Stimulated activated CD8-positive, alpha-beta memory T cell treated with anti-CD3 and anti-CD28 coated beads, Interleukin-2, amount 100 ng/mL, for 1 hour (primary cell): ENCODE data around the gene CHORDC1.
"Not testable (repeated sequence)": the region's sequence is repeated elsewhere in the genome, so short reads cannot be mapped to it uniquely, and the experiment has no call there.

Experiments
- DNase-seq, 2 donors: peaks; one replicate each; pipeline ENCODE4 v3.0.0-alpha.2; 2020; ENCODE audit warnings: low read depth in 2 of 2

CHORDC1 gene

DNA sequence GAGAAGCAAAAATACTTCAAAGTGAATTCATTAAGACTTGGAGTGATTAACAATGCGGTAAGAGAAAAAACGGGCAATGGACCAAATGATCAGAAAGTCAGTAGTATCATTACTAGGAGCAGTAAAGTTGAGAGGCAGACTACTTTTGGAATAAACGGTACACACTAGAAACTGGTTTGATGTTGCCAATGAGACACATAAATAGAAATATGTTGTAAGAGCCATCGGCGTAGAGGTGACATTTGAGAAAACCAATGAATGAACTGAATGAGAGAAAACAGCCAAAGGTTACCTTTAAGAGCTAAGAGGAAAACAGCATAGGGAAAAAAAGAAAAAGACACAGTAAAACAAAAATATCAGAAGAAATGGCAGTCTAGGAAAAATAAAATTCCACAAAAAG lies 6.2 kb downstream of the CHORDC1 start:
- no peak for DNase-seq

DNA sequence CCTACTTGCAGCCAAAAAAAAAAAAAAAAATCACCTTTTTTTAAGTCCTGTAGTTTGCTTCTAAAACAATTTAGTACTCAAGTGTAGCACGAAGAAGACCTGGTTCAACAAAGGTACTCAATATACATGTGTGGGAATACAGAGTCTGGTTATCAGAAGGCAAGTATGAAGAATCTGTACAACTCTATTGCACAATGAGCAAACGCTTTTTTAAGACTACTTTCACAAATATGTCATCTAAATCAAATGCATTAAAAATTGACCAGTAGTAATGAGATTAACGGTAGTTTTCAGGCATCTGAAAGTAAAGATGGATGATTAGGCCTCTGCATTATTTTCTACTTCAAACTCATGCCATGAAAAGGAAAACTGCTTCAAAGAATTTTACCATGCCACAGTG lies 9.5 kb downstream of the CHORDC1 start:
- no peak for DNase-seq

DNA sequence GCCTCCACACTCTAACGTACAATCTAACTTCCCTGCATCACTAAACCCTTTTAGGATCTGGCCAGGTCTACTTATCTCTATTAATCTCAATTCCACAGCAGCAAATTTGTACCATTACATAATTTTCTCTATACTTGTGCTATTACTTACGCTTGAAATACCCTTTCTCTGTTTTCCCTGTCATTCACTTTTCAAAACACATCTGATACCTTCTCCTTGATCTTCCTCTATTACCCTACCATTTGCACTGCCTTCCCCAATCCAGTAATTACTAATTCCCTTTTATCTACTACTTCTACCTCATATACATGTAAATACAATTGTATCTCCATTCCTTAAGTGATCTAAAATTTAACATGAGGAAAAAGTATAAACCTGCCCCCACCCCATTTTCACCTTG lies 14.0 kb downstream of the CHORDC1 start:
- no peak for DNase-seq

DNA sequence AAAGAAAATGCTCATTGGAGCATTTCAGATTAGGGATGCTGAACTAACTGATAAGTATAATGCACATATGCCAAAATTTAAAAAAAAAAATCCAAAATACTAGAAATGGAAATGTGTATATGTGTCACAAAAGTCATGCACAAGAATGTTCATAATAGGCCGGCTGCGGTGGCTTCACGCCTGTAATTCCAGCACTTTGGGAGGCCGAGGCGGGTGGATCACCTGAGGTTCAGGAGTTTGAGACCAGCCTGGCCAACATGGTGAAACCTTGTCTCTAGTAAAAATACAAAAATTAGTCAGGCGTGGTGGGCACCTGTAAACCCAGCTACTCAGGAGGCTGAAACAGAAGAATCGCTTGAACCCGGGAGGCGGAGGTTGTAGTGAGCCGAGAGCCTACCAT lies 14.9 kb downstream of the CHORDC1 start:
- not testable (repeated sequence) for DNase-seq

DNA sequence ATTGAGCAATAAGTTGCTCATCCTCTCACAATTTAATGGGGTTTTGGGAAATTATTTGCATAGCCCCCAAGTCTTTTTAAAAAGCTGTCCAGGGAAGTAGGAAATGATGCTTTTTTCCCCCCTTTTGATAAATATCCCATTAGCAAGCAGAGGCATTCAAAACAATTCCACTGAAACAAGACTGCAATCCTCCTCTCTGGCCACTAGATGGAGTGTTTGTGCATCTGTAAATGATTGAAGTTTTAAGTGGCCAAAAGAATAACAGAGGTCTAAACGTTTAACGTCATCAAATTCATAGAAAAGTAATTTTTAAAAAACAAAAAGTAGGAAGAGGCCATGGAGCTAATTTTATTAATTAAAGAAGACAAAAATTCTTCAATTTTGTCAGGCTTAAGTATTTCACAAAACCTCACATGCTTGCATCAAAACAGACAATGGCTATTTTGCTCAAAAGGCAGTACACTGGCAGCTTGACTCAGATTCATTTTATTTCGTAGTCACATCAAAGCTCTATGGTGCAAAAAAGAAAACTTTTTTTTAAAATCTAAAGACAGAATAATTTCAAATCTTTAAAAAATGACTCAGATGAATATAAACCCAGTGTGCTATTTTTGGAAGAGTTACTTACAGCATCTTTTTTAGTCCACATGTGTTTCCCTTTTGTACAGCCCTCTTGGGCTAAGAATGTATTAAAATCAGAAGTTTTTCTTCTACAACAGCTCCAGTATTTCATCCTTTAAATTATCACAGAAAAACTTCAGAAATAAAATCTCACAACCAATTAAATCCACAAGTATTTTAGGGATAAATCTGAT lies 17.8 kb downstream of the CHORDC1 start:
- no peak for DNase-seq

DNA sequence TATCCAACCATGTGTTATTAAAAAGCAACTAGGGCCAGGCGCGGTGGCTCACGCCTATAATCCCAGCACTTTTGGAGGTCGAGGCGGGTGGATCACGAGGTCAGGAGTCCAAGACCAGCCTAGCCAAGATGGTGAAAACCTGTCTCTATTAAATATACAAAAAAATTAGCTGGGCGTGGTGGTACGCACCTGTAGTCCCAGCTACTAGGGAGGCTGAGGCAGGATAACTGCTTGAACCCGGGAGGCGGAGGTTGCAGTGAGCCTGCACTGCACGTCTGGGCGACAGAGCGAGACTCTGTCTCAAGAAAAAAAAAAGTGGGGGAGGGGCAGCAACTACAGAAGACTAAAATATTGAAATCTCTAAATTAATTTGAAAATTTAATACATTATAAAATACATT lies 18.4 kb downstream of the CHORDC1 start:
- no peak for DNase-seq

DNA sequence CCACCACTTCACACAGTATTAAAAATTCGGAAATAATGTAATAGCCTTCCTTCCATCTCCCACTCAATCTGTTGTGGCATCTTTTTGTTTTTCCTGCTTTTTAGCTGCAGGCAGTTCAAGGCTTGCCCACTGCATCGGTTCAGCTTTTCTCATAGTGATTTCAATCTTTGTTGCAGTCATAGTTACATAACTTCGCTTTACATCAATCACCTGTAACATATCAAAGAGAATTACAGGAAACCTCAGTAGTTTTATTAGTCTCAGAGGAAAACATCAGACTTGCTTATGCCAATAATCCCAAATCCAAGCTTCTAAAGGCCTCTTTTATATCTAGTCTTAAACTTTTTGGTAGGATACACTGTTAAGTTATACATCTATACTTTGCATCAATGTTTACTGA lies 20.5 kb downstream of the CHORDC1 start:
- no peak for DNase-seq

DNA sequence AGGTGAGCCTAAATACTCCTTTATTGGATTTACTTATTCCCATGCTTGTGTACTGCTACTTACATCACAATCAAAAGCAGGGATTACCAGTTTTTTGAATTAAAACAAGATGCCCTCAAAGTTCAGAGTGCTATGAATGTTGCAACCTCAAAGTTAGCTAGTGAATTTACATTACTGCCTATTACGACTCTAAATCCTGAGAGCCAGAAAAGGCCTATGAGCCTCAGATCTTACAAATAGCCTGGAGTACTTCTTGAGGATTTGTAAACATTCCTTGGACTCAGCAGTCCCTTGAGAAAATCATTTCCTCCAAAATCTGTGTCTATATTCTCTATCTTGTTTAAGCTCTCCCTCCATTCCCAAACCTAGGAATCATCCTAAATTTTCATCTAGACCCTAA lies 25.5 kb downstream of the CHORDC1 start:
- DNase-seq, result no peak

DNA sequence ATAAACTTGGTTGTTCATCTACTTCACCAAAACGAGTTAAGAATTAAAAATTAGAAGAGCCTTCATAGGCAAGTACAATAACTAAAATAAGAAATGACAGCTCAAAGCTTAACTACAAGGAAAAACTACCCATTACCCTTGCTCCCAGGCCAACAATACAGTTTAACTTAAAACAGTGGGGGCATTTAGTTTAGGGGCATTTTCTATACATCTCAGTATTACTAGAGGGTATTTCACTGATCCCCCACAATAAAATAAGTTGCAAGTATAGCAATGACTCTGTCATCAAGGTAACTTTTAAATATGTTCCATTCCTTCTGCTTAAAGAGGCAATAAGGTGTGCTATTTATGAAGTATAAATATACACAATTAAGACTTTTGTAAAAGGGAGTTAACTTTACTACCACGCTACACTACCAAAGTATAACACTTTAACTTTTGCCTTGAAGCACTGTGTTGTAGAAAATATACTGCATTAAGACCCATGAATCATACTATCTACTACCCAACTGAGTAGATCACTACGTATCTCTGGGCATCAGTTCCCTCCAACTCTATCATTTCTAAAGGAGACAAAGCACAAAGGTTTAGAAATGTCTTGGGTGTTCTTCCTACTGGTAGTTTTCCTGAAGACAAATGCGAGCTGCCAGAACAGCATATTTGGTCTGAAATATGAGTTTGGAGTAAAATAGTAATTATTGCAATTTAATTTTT lies 29.8 kb downstream of the CHORDC1 start:
- DNase-seq, result no peak

DNA sequence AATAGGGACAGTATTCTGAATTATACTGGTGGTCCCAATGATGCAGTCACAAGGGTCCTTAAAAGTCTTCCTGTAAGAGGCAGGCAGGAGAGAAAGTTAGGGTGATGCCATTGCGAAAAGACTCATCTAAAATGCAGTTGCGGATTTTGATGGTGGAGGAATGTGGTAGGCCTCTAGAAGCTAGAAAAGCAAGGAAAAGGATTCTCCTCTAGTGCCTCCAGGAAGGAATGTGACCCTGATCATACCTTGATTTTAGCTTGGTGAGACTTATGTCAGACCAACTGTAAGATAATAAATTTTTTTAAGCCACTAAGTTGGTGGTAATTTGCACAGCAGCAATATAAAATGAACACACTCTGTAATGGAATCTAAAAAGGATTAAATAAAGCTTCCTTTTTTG lies 33.8 kb downstream of the CHORDC1 start:
- no peak for DNase-seq

DNA sequence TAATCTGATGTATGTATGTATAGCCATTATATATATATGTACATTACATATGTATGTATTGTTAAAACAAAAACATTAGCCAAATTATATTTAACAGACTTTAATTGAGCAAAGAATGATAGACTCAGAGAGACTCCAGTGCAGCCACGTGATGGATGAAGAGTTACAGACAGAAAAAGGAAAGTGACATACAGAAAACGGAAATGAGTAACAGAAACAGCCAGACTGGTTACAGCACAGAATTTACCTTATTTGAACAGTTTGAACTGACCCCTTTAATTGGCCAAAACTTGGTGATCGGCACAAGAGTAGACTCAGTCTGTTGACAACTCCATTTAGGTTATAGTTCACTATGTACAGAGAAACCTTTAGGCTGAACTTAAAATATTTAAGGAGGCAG lies 35.0 kb downstream of the CHORDC1 start:
- no peak for DNase-seq

DNA sequence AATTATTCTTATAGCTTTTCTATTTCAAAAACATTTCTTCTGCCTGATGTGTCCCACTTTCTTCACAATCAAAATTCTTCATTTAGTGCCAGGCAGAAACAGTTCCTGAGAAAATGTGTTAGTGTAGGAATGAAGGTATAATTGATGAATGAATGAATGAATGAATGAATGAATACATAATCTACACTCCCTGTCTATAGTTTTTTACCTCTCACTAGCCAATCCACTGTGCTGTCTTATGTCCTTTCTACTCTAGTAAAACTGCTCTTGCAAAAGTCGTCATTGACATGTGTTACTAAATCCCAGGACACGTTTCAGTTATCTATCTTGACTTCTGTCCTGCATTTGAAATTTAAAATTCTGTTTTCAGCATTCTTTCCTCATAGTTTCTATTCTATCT lies 42.9 kb downstream of the CHORDC1 start:
- DNase-seq, result no peak

DNA sequence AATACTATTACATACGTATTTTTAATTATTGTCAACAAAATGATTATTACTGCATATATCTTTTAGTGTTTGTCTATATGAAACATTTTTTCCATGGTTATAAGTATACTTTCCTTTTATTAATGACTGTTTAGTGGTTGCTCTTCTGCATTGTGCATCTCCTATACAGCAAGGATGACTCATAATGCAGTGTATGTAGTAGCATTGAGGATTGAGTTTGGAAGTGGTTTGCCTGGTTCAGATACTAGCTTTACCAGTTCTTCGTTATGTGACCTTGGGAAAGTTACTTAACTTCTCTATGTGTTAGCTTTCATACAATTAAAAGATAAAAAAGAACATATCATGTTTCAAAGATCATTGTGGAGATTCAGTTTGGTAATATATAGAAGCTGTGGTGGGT lies 44.1 kb downstream of the CHORDC1 start:
- DNase-seq, result no peak

DNA sequence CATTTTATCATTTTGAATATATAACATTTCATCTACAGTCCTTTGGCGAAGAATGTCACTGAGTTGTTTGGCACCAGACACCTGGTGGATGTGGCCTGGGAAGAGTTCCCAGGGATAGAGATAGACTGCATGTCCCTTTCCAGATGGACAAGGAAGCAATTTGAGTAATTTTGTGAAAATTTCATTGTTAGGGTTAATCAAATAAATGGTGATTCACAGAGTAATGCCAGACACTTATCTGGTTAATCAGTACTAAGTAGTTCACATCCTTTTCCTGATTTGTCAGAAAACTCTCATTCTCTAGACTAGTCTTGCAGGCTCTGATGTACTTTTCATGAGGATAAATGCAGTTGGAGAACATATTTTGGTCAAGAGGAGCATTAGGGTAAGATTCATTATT lies 46.8 kb downstream of the CHORDC1 start:
- DNase-seq, result no peak

DNA sequence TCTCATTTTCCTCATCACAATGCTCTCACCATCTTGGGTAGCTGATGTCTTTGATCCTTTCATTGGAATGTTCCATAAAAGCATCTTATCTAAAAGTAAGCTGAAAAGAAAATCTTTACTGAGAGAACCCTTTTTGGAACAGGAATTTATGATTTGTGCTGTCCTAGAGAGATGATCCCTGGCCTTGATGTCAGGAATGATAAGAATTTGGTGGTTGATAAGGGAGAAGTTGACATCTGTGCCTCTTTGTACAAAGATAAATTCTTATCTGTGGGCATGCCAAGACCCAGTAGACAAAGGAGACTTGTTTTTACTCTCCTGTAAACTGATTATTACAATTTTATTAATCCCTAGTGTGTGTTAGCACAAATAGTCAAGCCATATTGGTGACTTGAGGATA lies 51.5 kb downstream of the CHORDC1 start:
- no peak for DNase-seq

DNA sequence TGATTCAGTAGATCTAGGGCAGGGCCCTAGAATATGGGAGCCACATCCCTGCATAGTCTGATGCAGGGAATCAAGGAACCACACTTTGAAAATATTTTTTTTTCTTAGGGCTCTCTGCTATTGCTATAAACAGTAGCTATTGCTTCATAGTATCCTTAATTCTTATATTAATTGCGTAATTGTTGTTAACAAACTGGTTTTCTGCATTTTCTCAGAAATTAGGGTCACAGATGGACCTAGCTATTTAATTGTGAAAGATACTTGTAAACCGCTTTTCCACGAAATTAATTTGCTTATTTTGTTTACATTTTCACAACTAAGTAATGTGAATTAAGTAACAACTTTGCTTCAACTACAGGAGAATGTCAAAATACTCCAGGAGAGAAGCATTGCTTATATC lies 54.3 kb downstream of the CHORDC1 start:
- DNase-seq, result no peak

DNA sequence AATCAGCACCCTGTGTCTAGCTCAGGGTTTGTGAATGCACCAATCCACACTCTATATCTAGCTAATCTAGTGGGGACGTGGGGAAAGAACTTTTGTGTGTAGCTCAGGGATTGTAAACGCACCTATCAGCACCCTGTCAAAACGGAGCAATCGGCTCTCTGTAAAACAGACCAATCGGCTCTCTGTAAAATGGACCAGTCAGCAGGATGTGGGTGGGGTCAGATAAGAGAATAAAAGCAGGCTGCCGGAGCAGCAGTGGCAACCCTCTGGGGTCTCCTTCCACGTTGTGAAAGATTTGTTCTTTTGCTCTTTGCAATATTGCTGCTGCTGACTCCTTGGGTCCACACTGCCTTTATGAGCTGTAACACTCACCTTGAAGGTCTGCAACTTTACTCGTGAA lies 55.1 kb downstream of the CHORDC1 start:
- DNase-seq, result not testable (repeated sequence)

DNA sequence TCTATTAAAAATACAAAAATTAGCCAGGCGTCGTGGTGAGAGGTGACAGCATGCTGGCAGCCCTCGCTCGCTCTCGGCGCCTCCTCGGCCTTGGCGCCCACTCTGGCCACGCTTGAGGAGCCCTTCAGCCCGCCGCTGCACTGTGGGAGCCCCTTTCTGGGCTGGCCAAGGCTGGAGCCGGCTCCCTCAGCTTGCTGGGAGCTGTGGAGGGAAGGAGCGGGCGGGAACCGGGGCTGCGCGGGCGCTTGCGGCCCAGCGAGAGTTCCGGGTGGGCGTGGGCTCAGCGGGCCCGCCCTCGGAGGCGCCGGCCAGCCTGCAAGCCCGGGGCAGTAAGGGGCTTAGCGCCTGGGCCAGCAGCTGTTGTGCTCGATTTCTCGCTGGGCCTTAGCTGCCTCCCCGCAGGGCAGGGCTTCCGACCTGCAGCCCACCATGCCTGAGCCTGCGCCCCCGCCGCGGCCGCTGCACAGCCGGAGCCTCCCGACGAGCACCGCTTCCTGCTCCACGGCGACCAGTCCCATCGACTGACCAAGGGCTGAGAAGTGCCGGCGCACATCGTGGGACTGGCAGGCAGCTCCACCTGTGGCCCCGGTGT lies 55.8 kb downstream of the CHORDC1 start:
- not testable (repeated sequence) for DNase-seq
